GM23338 (cell line): ENCODE data around the gene ZNF660.

Experiments
- CREB1 ChIP-seq: fragments of 250-450 bp; sonication (Bioruptor Pico); IDR thresholded peaks from 2 replicates; pipeline ENCODE4 v1.5.0; 2020; ENCODE audit warnings: low read depth, mild to moderate bottlenecking, moderate library complexity
- CTCF ChIP-seq, 2 experiments: fragments of 200-600 bp in 1 of 2; sonication (generic) in 1 of 2; conservative IDR thresholded peaks; 2 replicates each; pipeline versions ENCODE4 v1.5.1 to v1.6.1; 2016 to 2017; ENCODE audit warnings: antibody characterized with exemption in 2 of 2, low read depth in 2 of 2, mild to moderate bottlenecking in 2 of 2, moderate library complexity in 1 of 2
- ETS1 ChIP-seq: IDR thresholded peaks from 2 replicates; pipeline ENCODE4 v1.6.1; 2016; ENCODE audit warnings: antibody characterized with exemption
- EZH2 ChIP-seq: fragments of 200-600 bp; sonication (generic); IDR thresholded peaks from one replicate; pipeline ENCODE4 v1.8.0; 2017; ENCODE audit warnings: antibody characterized with exemption, mild to moderate bottlenecking, low read depth; ENCODE audit not compliant: unreplicated experiment
- POLR2AphosphoS5 ChIP-seq: IDR thresholded peaks from 2 replicates; pipeline ENCODE4 v1.6.1; 2016; ENCODE audit warnings: antibody characterized with exemption, low read depth
- ZNF331 ChIP-seq: fragments of 250-450 bp; sonication (Bioruptor Pico); IDR thresholded peaks from 2 replicates; pipeline ENCODE4 v1.5.0; 2020; ENCODE audit warnings: low read depth, mild to moderate bottlenecking, moderate library complexity
- ZNF462 ChIP-seq: fragments of 250-450 bp; sonication (Bioruptor Pico); IDR thresholded peaks from 2 replicates; pipeline ENCODE4 v1.5.0; 2020; ENCODE audit warnings: mild to moderate bottlenecking, moderate library complexity

GRCh38 chr3:44596621-44597020 lies 11.9 kb downstream of the ZNF660 start:
- no peak for TF ChIP-seq CTCF (conservative IDR thresholded peaks at IDR 0.05; ENCODE audit: low read depth in 2 of 2)
- no peak for TF ChIP-seq POLR2AphosphoS5
- no peak for TF ChIP-seq ZNF462
- TF ChIP-seq CREB1 (CRISPR knock-in tag) = no peak
- TF ChIP-seq EZH2 = no peak
- TF ChIP-seq ETS1 = no peak
- TF ChIP-seq ZNF331 (CRISPR knock-in tag) = no peak
